ENCODE results near the gene PPP2R3B.
"Not testable (repeated sequence)": the region's sequence is repeated elsewhere in the genome, so short reads cannot be mapped to it uniquely, and the experiment has no call there.

The PPP2R3B gene

DNA sequence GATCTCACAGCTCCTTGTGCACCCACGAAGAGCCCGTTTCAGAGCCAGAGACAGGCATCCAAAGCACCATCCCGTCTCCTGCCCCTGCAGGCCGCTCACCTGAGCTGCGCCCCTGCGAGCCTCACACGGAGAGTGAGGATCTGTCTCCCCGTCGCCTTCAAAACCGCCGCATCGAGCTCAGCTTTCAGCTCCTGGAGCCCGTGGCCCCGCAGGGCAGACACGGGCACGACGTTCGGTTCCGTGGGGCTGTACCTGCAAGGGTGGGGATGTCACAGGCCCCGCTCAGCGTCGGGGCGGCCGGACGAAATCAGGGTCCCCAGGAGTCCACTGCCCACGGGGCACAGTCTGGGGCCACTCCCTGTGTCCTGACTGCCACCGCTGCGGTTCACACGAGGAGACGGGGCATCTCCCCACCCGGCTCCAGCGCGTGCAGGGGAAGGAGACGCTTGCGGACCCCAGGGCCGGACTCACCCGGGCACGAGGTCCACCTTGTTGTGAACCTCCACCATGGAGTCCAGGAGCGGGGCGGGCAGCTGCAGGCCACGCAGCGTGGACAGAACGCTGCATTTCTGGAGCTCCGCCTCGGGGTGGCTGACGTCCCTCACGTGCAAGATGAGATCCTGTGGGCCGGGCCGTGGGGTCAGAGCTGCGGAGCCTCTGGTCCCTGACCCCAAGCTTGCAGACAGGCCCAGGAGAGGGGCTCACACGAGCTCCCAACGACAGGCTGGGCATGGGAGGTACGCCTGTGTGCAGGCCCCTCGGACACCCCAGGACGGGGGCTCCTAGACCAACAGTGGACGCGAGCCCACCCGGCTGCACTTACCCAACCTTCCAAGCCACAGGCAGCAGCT lies 79.2 kb downstream of the PPP2R3B start:
- in situ Hi-C loops (cut with MboI; ENCODE audit: low sequenced_read_pairs), result no loop called here

DNA sequence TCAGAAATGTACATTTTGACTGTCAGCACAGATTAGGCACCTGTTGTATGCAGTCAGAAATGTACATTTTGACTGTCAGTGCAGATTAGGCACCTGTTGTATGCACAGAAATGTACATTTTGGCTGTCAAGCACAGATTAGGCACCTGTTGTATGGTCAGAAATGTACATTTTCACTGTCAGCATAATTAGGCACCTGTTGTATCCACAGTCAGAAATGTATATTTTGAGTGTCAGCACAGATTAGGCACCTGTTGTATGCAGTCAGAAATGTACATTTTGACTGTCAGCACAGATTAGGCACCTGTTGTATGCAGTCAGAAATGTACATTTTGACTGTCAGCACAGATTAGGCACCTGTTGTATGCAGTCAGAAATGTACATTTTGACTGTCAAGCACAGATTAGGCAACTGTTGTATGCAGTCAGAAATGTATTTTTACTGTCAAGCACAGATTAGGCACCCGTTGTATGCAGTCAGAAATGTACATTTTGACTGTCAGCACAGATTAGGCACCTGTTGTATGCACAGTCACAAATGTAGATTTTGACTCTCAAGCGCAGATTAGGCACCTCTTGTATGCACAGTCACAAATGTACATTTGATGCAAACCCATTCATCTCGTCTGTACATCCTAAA lies 80.0 kb downstream of the PPP2R3B start:
- in situ Hi-C loops (cut with MboI; ENCODE audit: low sequenced_read_pairs), result not testable (repeated sequence)

DNA sequence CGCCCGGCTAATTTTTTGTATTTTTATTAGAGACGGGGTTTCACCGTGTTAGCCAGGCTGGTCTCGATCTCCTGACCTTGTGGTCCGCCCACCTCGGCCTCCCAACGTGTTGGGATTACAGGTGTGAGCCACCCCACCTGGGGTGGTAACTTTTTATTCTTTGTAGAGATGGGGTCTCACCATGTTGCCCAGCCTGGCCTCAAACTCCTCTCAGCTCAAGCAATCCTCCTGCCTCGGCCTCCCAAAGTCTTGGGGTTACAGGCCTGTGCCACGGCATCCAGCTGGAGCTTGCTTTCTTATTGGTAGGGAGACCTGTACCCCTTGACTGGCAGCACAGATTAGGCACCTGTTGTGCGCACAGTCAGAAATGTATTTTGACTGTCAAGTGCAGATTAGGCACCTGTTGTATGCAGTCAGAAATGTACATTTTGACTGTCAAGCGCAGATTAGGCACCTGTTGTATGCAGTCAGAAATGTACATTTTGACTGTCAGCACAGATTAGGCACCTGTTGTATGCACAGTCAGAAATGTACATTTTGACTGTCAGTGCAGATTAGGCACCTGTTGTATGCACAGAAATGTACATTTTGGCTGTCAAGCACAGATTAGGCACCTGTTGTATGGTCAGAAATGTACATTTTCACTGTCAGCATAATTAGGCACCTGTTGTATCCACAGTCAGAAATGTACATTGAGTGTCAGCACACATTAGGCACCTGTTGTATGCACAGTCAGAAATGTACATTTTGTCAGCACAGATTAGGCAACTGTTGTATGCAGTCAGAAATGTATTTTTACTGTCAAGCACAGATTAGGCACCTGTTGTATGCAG lies 80.7 kb downstream of the PPP2R3B start:
- in situ Hi-C loops (cut with MboI; ENCODE audit: low sequenced_read_pairs), result not testable (repeated sequence)

DNA sequence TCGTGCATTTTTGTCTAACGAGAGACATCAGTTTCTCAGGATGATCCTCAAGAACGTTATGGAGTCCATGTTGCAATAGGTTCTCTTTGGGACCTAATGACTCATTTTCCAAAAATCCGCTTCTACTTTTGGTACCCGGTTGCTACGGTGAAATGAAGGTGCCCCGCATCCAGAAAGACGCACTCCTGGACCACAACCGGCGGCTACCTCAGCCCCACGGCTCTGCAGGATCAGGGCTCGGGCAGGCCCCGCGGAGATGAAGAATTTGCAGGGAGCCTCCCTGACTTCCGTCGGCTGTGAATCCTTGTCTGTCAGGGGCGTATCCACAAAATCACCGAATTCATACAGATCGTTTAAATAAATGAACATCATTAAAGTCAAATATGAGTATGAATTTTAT lies 83.7 kb downstream of the PPP2R3B start:
- in situ Hi-C loops (cut with MboI; ENCODE audit: low sequenced_read_pairs), result no loop called here

DNA sequence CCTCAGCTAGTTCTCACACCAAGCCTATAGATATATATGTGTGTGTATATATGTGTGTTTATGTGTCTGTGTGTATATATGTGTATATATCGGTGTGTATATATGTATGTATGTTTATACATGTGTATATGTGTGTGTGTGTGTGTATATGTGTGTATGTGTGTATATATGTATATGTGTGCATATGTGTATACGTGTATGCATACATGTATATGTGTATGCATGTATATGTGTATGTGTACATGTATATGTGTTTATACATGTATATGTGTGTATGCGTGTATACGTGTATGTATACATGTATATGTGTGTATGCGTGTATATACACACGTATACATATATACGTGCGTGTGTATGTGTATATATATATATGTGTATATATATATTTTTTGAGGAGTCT lies 86.4 kb downstream of the PPP2R3B start:
- in situ Hi-C loops (cut with MboI; ENCODE audit: low sequenced_read_pairs), result no loop called here

DNA sequence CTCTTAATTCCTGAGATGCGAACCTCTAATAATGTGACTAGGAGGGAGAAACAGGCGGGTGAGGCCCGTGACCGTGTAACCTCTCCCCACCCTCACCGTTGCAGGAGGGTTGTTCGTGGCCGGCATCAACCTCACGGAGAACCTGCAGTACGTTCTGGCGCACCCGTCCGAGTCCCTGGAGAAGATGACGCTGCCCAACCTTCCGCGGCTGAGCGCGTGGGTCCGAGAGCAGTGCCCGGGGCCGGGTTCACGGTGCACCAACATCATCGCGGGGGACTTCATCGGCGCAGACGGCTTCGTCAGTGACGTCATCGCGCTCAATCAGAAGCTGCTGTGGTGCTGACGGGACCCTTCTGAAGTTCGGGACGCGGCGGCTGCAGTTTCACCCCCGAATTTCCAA lies 87.7 kb downstream of the PPP2R3B start:
- in situ Hi-C loops (cut with MboI; ENCODE audit: low sequenced_read_pairs), result no loop called here

DNA sequence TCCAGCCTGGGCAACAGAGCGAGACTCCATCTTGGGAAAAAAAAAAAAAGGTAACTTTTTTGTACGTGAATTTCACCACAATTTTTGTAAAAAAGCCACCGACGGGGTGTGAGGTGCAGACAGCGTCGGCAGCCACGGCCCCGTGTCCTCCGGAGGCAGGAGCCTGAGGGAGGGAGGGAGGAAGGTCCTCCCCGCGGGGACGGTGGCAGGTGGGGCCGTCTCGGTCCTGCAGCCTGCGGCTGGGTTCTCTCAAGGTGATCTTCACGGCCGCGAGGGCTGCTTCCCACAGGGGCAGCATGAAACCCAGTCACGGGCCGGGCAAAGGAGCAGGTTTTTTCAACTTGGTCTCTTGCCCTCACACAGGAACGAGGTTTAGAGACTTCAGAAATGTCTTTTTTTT lies 91.6 kb downstream of the PPP2R3B start:
- in situ Hi-C loops (cut with MboI; ENCODE audit: low sequenced_read_pairs), result no loop called here

DNA sequence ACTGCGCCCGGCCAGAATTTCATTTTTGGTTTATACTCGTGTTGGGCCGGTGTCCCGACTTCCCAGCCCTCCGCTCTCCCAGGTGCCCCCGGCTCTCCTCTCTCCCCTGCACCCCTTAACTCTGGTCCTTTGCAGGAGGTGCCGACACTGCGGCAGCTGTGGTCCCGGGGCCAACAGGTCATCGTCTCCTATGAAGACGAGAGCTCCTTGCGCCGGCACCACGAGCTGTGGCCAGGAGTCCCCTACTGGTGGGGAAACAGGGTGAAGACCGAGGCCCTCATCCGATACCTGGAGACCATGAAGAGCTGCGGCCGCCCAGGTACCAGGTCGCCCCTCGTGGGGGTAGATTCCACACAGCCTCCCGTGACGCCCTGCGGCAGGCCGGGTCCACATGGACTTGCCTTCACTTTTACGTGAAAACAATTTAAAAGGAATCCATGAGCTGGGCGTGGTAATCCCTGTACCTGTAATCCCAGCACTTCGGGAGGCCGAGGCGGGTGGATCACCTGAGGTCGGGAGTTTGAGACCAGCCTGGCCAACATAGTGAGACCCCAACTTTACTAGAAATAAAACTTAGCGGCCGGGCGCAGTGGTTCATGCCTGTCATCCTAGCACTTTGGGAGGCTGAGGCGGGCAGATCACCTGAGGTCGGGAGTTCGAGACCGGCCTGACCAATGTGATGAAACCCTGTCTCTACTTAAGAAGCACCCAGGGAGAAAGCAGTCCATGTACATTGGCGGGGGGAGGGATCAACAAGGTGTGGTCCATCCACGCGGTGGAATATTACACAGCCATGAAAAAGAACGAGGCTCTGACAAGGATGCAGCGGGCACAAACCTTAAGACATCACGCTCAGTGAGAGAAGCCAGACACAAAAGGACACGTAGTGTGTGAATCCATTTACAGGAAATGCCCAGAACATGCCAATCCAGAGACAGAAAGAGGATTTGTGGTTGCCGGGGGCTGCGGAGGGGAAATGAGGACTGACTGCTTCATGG lies 93.5 kb downstream of the PPP2R3B start:
- in situ Hi-C loops (cut with MboI; ENCODE audit: low sequenced_read_pairs), result no loop called here

DNA sequence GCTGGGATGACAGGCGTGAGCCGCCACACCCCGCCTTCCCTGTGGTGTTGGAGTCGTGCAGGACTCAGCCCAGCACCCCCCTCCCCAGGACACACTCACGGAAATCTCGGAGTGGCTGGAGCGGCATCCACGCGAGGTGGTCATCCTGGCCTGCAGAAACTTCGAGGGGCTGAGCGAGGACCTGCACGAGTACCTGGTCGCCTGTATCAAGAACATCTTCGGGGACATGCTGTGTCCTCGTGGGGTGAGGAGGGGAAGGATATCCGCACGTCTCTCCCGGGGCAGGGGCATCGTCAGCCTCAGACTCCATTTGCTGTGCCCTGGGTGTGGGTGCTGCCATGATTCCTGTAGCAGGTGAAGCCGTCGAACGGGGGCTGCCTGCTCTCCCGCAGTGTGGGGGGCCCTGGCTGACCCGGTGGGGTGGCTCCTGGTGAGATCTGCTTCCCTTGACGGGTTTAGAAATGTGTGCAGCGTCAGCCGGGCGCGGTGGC lies 95.3 kb downstream of the PPP2R3B start:
- in situ Hi-C loops (cut with MboI; ENCODE audit: low sequenced_read_pairs), result no loop called here

DNA sequence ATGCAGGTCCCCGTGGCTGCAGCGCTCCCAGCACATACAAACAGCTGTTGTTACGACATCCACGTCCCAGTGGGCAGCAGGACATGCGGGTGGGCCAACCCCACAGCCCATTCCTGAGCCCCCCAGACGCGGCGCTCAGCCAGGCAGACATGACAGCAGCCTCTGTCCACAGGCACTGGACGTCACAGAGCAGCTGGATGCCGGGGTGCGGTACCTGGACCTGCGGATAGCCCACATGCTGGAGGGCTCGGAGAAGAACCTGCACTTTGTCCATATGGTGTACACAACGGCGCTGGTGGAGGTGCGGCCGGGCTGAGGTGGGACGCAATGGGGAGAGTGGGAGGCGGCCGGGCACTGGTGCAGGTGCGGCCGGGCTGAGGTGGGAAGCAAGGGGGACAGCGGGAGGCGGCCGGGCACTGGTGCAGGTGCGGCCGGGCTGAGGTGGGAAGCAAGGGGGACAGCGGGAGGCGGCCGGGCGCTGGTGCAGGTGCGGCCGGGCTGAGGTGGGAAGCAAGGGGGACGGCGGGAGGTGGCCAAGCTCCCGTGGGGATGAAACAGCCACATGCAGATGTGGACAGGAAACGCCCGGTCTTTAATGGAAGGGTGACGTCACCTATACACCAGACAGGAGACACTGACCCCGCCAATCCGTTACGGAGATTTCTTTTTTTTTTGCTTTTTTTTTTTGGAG lies 96.1 kb downstream of the PPP2R3B start:
- in situ Hi-C loops (cut with MboI; ENCODE audit: low sequenced_read_pairs), result no loop called here

DNA sequence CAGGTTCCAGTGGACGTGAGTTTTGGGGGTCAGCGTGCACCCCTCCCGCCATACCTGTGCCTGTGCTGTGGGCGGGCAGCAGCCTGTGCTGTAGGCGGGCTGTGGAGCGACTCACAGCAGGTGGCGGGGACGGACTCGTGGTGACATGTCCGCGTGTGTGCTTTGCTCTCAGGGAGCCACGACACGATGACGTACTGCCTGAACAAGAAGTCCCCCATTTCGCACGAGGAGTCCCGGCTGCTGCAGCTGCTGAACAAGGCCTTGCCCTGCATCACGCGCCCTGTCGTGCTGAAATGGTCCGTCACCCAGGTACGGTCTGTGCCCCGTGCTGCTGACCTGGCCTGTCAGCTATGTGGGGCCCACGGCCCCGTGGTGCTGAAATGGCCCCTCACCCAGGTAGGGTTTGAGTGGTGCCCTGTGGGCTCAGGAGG lies 98.1 kb downstream of the PPP2R3B start:
- in situ Hi-C loops (cut with MboI; ENCODE audit: low sequenced_read_pairs), result no loop called here

DNA sequence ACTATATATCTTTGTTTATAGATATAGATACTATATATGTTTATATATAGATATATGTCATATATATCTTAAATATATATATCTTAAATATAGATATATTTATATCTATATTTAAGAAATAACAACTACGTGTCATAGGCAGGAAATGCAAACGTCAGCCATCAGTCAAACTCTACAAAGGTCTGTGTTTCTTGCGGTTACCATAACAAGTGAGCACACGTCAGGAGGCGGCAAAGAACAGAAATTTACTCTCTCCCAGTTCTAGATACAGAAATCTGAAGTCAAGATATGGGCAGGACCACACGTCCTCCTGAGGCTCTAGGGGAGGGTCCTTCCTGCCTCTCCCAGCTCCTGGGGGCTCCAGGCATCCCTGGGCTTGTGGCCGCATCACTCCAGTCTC lies 99.0 kb downstream of the PPP2R3B start:
- in situ Hi-C loops (cut with MboI; ENCODE audit: low sequenced_read_pairs), result no loop called here

DNA sequence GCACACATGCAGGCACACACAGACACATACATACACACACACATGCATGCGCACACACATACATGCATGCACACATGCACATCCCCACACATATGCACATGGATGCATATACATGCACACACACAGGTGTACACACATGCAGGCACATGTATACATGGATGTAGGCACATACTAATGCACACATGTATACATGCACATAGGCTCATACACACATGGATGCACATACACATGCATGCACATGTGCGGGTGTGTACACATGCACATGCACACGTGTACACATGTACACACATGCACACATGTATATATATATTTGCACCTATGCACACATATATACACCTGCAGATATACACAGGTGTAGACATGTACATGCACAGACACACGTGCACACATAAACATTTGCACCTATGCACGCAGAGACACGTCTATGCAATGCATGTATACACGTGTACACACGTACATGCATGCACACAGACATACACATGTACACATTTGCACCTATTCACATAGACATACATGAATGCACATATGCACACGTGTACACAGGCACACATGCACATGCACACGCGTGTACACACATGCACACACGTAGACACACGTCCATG lies 101.5 kb downstream of the PPP2R3B start:
- in situ Hi-C loops (cut with MboI; ENCODE audit: low sequenced_read_pairs), result no loop called here

Data from hTERT RPE-1 (cell line).